ENCODE results near the gene TRIP12.

DNA sequence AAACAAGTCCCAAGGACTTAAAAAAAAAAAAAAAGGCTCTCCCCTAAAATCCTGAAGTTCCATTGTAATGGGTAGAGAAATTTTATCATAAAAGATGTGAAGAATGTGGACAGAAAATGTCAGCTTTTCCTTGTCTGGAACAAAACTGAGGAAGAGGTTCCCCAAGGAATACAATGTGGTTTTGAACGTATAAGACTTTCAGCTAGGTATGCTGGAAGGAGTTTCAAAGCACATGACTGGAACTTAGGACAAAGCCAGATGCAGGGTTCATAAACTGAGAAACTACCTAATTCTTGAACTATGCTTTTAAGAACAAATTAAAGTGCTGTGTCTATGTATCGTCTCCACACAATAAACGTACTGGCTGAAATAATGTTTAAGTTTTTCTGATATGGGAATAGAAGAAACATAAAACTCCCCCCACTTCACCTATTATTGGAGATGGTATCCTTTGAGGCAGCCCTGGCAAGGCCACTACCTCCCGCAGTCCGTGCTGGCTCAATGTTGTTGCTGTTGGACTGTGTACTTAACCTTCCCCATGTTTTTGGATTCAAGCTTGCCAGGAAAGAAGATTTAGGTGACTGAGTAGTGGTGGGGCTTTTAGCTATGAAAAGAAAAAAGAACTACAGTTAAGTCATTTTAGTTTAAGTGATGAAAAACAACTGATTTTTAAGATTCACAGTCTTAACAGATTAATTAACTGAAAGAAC, 123.2 kb downstream of the TRIP12 start:
- TF ChIP-seq, protein P1, sequence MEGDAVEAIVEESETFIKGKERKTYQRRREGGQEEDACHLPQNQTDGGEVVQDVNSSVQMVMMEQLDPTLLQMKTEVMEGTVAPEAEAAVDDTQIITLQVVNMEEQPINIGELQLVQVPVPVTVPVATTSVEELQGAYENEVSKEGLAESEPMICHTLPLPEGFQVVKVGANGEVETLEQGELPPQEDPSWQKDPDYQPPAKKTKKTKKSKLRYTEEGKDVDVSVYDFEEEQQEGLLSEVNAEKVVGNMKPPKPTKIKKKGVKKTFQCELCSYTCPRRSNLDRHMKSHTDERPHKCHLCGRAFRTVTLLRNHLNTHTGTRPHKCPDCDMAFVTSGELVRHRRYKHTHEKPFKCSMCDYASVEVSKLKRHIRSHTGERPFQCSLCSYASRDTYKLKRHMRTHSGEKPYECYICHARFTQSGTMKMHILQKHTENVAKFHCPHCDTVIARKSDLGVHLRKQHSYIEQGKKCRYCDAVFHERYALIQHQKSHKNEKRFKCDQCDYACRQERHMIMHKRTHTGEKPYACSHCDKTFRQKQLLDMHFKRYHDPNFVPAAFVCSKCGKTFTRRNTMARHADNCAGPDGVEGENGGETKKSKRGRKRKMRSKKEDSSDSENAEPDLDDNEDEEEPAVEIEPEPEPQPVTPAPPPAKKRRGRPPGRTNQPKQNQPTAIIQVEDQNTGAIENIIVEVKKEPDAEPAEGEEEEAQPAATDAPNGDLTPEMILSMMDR (IDR thresholded peaks at IDR 0.05; ENCODE audit: insufficient read depth, low read length, poor library complexity, severe bottlenecking) = no peak
- TF ChIP-seq EZH2phosphoT487 (conservative IDR thresholded peaks at IDR 0.05; ENCODE audit: low read length) = no peak
